ENCODE measurements around the gene NR2E1. TPM values are rescaled to one million over a fixed set of nuclear protein-coding genes. Genes with fewer than 3 reads are reported as not detected.
A peak's percentile ranks its signal among the peaks of the same experiment; 100 is the strongest.

Gene NR2E1
- total RNA-seq, 1 experiment from 2014 or later = not detected

DNA sequence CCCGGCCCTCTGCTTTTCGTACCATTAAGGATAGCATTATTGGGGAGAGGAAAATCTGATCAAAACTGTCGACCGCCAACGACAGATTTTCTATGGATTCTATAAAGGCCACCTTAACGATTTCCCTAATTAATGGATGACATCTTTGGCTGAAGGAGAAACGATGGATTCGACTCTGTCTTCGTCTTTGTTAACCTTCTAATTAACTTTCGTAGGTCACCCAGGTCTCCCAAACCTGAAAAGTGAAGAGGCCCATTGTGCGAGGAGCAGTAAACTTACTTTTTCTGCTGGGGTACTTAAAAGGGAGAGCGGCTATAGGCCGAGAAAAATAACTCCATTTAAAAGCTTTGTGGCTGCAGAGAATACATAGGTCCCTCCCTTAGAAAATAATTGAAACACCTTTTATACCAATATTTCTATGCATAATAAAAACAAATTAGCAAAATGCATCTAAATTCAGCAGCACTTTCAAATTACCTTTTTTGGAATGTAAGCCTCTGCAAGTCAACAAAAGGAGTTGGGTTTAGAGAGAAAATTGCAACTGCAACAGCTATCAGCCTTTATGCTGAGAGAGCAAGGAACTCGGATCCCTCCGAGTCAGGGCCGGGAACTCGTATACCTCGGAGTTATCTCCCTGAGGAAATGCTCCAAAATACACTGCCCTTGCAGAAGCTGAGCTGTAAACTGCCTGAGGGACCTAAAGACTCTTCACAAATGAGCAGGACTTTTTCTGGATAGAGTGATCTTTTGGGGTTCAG is 31.4 kb upstream of the NR2E1 start:
- H4K20me1 ChIP-seq (ENCODE audit: control insufficient read depth, insufficient read depth, insufficient read length) = no peaks in the 10 kb centered on the region
- no peak overlapping the region for H3K9ac ChIP-seq (ENCODE audit: extremely low read depth, insufficient read length, low read length)
- no CpG with 5 or more reads among the region's 18 CpGs for WGBS (ENCODE audit: extremely low coverage, insufficient read length, low lambda C conversion rate)
- no peaks in the 10 kb centered on the region for H3K23me2 ChIP-seq (ENCODE audit: insufficient read length, low read depth, low read length, poor library complexity, severe bottlenecking)
- H2BK15ac ChIP-seq (ENCODE audit: low read depth, low read length) = no peak overlapping the region
- DNase-seq = peak; percentile 28
- Mint-ChIP-seq H3K4me1 (peaks cover 19 to 21% of the 10 kb centered on the region in 2 experiments), H3K9me3 (no peaks in the 10 kb centered on the region; a peak in 2 of 5 replicates), H3K36me3 (ENCODE audit: insufficient read depth in 1 of 3, low read depth in 3 of 3) (no peaks in the 10 kb centered on the region), H3K27ac (peak overlapping the region in 1 of 3 experiments; percentile 85; a peak in 2 of 7 replicates), H3K4me3 (peak overlapping the region; percentile 41 to 79), H3K27me3 (ENCODE audit: low read depth) (peaks cover 95% of the 10 kb centered on the region)
- H2AK5ac ChIP-seq (ENCODE audit: insufficient read length, low read length) = no peak overlapping the region
- no peaks in the 10 kb centered on the region for H3K79me2 ChIP-seq (ENCODE audit: insufficient read depth, low read length)
- no peak overlapping the region for H3K27ac ChIP-seq (ENCODE audit: insufficient read length, low read depth, low read length)
- no peak overlapping the region for H3K23ac ChIP-seq (ENCODE audit: insufficient read length, low read depth, low read length)
- no peak overlapping the region for H3K14ac ChIP-seq (ENCODE audit: insufficient read depth, low read length)
- TF ChIP-seq, protein P1, sequence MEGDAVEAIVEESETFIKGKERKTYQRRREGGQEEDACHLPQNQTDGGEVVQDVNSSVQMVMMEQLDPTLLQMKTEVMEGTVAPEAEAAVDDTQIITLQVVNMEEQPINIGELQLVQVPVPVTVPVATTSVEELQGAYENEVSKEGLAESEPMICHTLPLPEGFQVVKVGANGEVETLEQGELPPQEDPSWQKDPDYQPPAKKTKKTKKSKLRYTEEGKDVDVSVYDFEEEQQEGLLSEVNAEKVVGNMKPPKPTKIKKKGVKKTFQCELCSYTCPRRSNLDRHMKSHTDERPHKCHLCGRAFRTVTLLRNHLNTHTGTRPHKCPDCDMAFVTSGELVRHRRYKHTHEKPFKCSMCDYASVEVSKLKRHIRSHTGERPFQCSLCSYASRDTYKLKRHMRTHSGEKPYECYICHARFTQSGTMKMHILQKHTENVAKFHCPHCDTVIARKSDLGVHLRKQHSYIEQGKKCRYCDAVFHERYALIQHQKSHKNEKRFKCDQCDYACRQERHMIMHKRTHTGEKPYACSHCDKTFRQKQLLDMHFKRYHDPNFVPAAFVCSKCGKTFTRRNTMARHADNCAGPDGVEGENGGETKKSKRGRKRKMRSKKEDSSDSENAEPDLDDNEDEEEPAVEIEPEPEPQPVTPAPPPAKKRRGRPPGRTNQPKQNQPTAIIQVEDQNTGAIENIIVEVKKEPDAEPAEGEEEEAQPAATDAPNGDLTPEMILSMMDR (conservative IDR thresholded peaks at IDR 0.05) = no peak
- no peak overlapping the region for H3K4ac ChIP-seq (ENCODE audit: low read depth, low read length)
- no peak overlapping the region for H3K18ac ChIP-seq (ENCODE audit: insufficient read length, low read depth, low read length)
- peaks cover 2% of the 10 kb centered on the region for H3K4me1 ChIP-seq (ENCODE audit: insufficient read depth, low read length)
- no peak overlapping the region for H3T11ph ChIP-seq (ENCODE audit: low read length)
- no peak overlapping the region for H2AFZ ChIP-seq (ENCODE audit: low read length)
- H3K56ac ChIP-seq (ENCODE audit: insufficient read length, low read depth, low read length) = no peak overlapping the region
- no peak overlapping the region for H4K91ac ChIP-seq (ENCODE audit: insufficient read length, low read depth, low read length)
- no peak overlapping the region for H4K8ac ChIP-seq (replicated peaks; ENCODE audit: insufficient read length, low read depth, low read length)
- no peak overlapping the region for H4K5ac ChIP-seq (ENCODE audit: insufficient read length, low read depth, low read length)
- no peak overlapping the region for H2BK5ac ChIP-seq (ENCODE audit: insufficient read length, low read length)
- H2BK12ac ChIP-seq (ENCODE audit: insufficient read length, low read depth, low read length) = no peak overlapping the region
- no peaks in the 10 kb centered on the region for H3K9me3 ChIP-seq (ENCODE audit: control insufficient read depth, low read depth, low read length)
- H2BK20ac ChIP-seq (ENCODE audit: low read depth, low read length, poor library complexity, severe bottlenecking) = no peak overlapping the region
- no peak overlapping the region for H2BK120ac ChIP-seq (ENCODE audit: low read depth, low read length, poor library complexity, severe bottlenecking)
- peak overlapping the region; percentile 33 for H3K4me2 ChIP-seq (ENCODE audit: insufficient read depth, insufficient read length, low read length)
- no peaks in the 10 kb centered on the region for H3K79me1 ChIP-seq (ENCODE audit: insufficient read depth, low read depth, low read length, poor library complexity, severe bottlenecking)
- peaks cover 41% of the 10 kb centered on the region for H3K27me3 ChIP-seq (ENCODE audit: insufficient read depth, low read length)
